Heart right ventricle (tissue), 16 donors: ENCODE measurements around the gene NARS2. TPM values are rescaled to one million over a fixed set of nuclear protein-coding genes. Genes with fewer than 3 reads are reported as not detected.

Experiments used
- ATAC-seq, 8 donors: fragments of 200-7000 bp; cut with Tn5 transposase; one replicate each; pipeline ENCODE4 v1.9.1; 2020; ENCODE audit warnings: mild to moderate bottlenecking in 8 of 8, moderate library complexity in 8 of 8, moderate number of reproducible peaks in 1 of 8
- DNase-seq, 2 donors: peaks; one replicate each; pipeline ENCODE4 v3.0.0-alpha.2; 2020
- H3K27ac ChIP-seq, 10 donors: fragments of 200-600 bp; sonication (generic) in 2 of 10; one replicate each; pipeline versions ENCODE4 v1.5.0 to v1.8.0; 2020 to 2022; ENCODE audit warnings: mild to moderate bottlenecking in 3 of 10
- H3K27me3 ChIP-seq, 7 donors: fragments of 200-600 bp; one replicate each; pipeline ENCODE4 v1.8.0; 2021 to 2022; ENCODE audit warnings: mild to moderate bottlenecking in 2 of 7
- H3K36me3 ChIP-seq, 9 donors: fragments of 200-600 bp; sonication (generic) in 1 of 9; one replicate each; pipeline versions ENCODE4 v1.5.0 to v1.8.0; 2020 to 2022; ENCODE audit warnings: mild to moderate bottlenecking in 2 of 9
- H3K4me1 ChIP-seq, 9 donors: fragments of 200-600 bp; sonication (generic) in 1 of 9; one replicate each; pipeline versions ENCODE4 v1.5.0 to v1.8.0; 2020 to 2022; ENCODE audit warnings: mild to moderate bottlenecking in 4 of 9
- H3K4me3 ChIP-seq, 10 donors: fragments of 200-600 bp; sonication (generic) in 2 of 10; one replicate each; pipeline versions ENCODE4 v1.5.0 to v1.8.0; 2020 to 2022; ENCODE audit warnings: mild to moderate bottlenecking in 7 of 10, moderate library complexity in 2 of 10
- H3K9me3 ChIP-seq, 11 donors: fragments of 200-600 bp in 10 of 11; sonication (generic) in 2 of 11; one replicate each; pipeline versions ENCODE4 v1.5.0 to v1.8.0; 2013 to 2022; ENCODE audit warnings: mild to moderate bottlenecking in 2 of 11, control low read depth in 1 of 11, moderate library complexity in 1 of 11
- WGBS, 2 donors: extraction: QIAGEN DNeasy Blood & Tissue Kit; methylation state at CpG; one replicate each; pipeline ENCODE4 v1.1.7; 2013; ENCODE audit warnings: inconsistent platforms in 1 of 2; 5-methylcytosine and 5-hydroxymethylcytosine counted together
- intact Hi-C, 10 donors: fragments of 100-400 bp; cut with DNase I; formaldehyde crosslinking; loops; one replicate each; pipeline versions ENCODE4 v1.11.1 to v1.14.2; 2022
- polyA plus RNA-seq, 2 donors: library from polyadenylated mRNA; stranded (reverse); fragments of 200-250 nt; gene quantifications; one replicate each; pipeline ENCODE4 v1.2.3, GENCODE V29; 2013
- total RNA-seq, 10 donors: library from RNA; stranded (reverse); fragmentation: NEBNext Ultra II Directional in 3 of 10; extraction: Animal tissue kit (Norgen Biotek cat#: 25700) in 3 of 10; gene quantifications; one replicate each; pipeline versions ENCODE4 v1.2.1 to v1.2.4, GENCODE V29; 2021 to 2023
- TF ChIP-seq, protein P1 (sequence below), 9 donors: fragments of 200-600 bp; sonication (generic) in 2 of 9; IDR thresholded peaks; one replicate each; pipeline versions ENCODE4 v1.5.0 to v1.8.0; 2021 to 2022; ENCODE audit warnings: antibody characterized with exemption in 9 of 9, mild to moderate bottlenecking in 5 of 9, moderate library complexity in 1 of 9
- donor health status: Arrhythmogenic right ventricular cardiomyopathy.
- donor health status: ischemic (EF 13 %, LVEDD 7.1; RV severe dilation, severe dysfunction).
- donor health status: healthy with polysubstance abuse.
- donor health status: DM: no; HTN: yes; CAD: no.
- donor health status: DM: no; HTN: no; CAD: no.
- donor health status: ischemic (EF 25% LVEDD 6.9; RV normal size, moderate dysfunction).
- donor health status: ischemic (EF 25% LVEDD 5.7; RV mildly dilated, moderate dysfunction).
- donor health status: healthy.
- donor health status: DM: yes; HTN: yes; CAD: no.
- donor health status: Ischemic cardiomyopathy.
- donor health status: ischemic (EF 35%, LVEDD 5.7; RV mildly dilated, moderate dysfunction).
- donor health status: nonischemic (EF 11% LVEDD 7.7; RV severe dilation, severe dysfunction).
- donor health status: DM: yes; HTN: yes; CAD: no.
- donor health status: PGD.
- donor health status: ischemic (EF 29% LVEDD 5.4; RV normal size, mild dysfunction).
- donor health status: nonischemic (EF 23%, LVEDD 6.1; RV moderate dilation, normal function).

The NARS2 gene
- total and polyA plus RNA-seq, 12 donors, result 12.4 to 20.1 (median 16.7) TPM

DNA sequence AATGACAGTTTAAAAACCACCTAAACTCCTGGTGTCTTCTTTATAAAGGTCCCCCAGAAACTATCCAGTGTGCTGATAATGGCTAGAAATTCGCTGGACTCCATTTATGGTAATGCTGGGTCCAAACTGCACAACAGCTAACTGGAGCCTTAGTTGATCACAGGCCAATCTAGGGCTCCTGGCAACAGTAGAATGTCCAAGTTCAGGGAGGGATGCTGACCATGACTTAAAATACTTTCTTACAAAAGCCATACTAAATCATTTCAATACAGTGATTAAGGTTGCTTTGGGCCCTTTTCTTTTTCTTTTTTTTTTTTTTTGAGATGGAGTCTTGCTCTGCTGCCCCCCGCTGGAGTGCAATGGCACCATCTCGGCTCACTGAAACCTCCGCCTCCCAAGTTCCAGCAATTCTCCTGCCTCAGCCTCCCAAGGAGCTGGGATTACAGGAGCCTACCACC, 142.6 kb downstream of the NARS2 start:
- no peak for DNase-seq
- H3K27ac ChIP-seq, result no peak overlapping the region
- no peak overlapping the region for H3K4me3 ChIP-seq
- WGBS, 2 donors, result 82 to 89% methylated on average over 4 of the region's 4 CpGs
- intact Hi-C loops, result no loop called here
- TF ChIP-seq, protein P1, sequence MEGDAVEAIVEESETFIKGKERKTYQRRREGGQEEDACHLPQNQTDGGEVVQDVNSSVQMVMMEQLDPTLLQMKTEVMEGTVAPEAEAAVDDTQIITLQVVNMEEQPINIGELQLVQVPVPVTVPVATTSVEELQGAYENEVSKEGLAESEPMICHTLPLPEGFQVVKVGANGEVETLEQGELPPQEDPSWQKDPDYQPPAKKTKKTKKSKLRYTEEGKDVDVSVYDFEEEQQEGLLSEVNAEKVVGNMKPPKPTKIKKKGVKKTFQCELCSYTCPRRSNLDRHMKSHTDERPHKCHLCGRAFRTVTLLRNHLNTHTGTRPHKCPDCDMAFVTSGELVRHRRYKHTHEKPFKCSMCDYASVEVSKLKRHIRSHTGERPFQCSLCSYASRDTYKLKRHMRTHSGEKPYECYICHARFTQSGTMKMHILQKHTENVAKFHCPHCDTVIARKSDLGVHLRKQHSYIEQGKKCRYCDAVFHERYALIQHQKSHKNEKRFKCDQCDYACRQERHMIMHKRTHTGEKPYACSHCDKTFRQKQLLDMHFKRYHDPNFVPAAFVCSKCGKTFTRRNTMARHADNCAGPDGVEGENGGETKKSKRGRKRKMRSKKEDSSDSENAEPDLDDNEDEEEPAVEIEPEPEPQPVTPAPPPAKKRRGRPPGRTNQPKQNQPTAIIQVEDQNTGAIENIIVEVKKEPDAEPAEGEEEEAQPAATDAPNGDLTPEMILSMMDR (IDR thresholded peaks at IDR 0.05), result peak in 8 of 9 donors; percentile 34 to 66 (median 54)
- H3K36me3 ChIP-seq, result peaks cover 0 to 8% (median 0%) of the 10 kb centered on the region in 9 donors
- H3K27me3 ChIP-seq, result no peaks in the 10 kb centered on the region
- peaks cover 0 to 31% (median 4%) of the 10 kb centered on the region in 9 donors for H3K4me1 ChIP-seq
- H3K9me3 ChIP-seq, result no peaks in the 10 kb centered on the region
- peak in 4 of 8 donors; percentile 14 to 49 (median 30) for ATAC-seq

DNA sequence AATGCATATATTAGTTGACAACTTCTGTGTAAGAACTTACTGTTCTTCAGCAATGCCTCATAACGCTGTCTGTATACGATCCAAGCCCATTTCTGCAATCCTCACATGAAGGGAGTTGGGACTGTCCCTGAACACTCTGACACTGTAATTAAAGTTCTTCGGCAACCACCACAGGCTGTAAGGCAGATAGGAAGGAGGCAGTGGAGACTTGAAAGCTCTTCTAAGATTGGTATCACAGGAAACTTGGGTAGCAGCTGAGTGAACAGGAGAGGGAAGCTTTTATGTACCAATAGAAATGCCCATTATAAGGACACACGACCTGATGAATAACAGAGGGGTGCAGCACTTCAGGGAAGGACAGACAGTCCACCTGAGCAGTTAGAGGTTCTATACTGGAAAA, 145.0 kb downstream of the NARS2 start:
- no peak for DNase-seq
- 62 to 74% methylated on average over 4 of the region's 4 CpGs for WGBS, 2 donors
- TF ChIP-seq, protein P1 (IDR thresholded peaks at IDR 0.05), result no peak
- intact Hi-C loops, result loop anchor here in 5 of 10 donors (10.0 kb wide), 4 partner anchors 125 to 295 kb away; partner anchors contain the start of gene ALG8 (in 2 of the 5)
- Histone ChIP-seq H3K27ac (no peak overlapping the region), H3K36me3 (no peaks in the 10 kb centered on the region), H3K4me3 (no peak overlapping the region), H3K4me1 (peaks cover 0 to 46% (median 13%) of the 10 kb centered on the region in 9 donors), H3K9me3 (no peaks in the 10 kb centered on the region), H3K27me3 (no peaks in the 10 kb centered on the region)
- no peak for ATAC-seq

DNA sequence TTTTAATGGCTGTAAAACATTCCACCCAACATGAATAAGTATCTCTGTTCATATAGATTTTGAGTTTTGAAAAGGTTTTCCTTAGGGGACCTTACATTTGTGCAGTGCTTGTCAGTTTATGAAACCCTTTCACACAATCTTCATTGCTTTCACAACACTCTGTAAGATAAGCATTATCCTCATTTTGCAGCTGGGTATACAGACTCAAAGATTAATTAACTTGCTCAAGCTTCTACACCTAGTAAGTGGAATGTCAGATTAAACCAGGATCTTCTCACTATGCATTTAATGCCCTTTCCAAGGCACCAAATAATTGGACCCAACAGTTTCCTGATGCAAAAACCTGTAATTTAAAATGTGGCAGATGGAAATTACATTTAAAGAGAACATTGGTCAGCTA, 145.5 kb downstream of the NARS2 start:
- TF ChIP-seq, protein P1 (IDR thresholded peaks at IDR 0.05), result no peak
- intact Hi-C loops, result loop anchor here in 5 of 10 donors (10.0 kb wide), 4 partner anchors 126 to 294 kb away; partner anchors contain the start of gene ALG8 (in 2 of the 5)
- Histone ChIP-seq H3K9me3 (no peaks in the 10 kb centered on the region), H3K27me3 (no peaks in the 10 kb centered on the region), H3K4me3 (no peak overlapping the region), H3K27ac (no peak overlapping the region), H3K4me1 (peaks cover 0 to 51% (median 18%) of the 10 kb centered on the region in 9 donors), H3K36me3 (no peaks in the 10 kb centered on the region)
- DNase-seq (no peak), ATAC-seq (no peak)

DNA sequence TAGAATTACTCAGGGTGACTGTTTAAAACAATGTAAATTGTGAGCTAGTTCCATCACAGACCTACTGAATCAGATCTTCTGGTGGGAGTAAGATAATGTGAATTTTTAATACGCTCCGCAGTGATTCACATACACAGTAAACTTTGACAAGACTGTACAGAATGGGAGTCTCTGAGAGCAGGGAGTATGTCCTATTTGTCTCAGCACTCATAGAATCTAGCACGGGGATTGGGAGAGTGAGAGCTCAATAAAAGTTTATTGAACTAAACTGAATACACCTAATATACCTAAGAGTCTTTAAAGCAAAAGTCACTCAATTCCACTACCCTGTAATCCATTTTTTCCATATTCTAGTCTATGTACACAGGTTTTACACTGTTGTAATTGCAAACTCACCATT, 145.9 kb downstream of the NARS2 start:
- H3K27ac ChIP-seq, result peak overlapping the region in 1 of 10 donors; percentile 90
- intact Hi-C loops, result loop anchor here in 5 of 10 donors (10.0 kb wide), 4 partner anchors 126 to 294 kb away; partner anchors contain the start of gene ALG8 (in 2 of the 5)
- H3K36me3 ChIP-seq, result no peaks in the 10 kb centered on the region
- peaks cover 0 to 55% (median 19%) of the 10 kb centered on the region in 9 donors for H3K4me1 ChIP-seq
- ATAC-seq (no peak), DNase-seq (no peak)
- no peaks in the 10 kb centered on the region for H3K9me3 ChIP-seq
- WGBS, 2 donors, result 91 to 94% methylated on average over 3 of the region's 3 CpGs
- TF ChIP-seq, protein P1 (IDR thresholded peaks at IDR 0.05), result no peak
- H3K4me3 ChIP-seq, result no peak overlapping the region
- no peaks in the 10 kb centered on the region for H3K27me3 ChIP-seq
